ENCODE measurements around the gene FAM117A. TPM values are rescaled to one million over a fixed set of nuclear protein-coding genes. Genes with fewer than 3 reads are reported as not detected.

FAM117A gene
- total RNA-seq, 5 donors from 2014 or later (not counting 1 experiment from before 2014, with no cell fraction given): 71.9 to 105 (median 99.1) TPM

DNA sequence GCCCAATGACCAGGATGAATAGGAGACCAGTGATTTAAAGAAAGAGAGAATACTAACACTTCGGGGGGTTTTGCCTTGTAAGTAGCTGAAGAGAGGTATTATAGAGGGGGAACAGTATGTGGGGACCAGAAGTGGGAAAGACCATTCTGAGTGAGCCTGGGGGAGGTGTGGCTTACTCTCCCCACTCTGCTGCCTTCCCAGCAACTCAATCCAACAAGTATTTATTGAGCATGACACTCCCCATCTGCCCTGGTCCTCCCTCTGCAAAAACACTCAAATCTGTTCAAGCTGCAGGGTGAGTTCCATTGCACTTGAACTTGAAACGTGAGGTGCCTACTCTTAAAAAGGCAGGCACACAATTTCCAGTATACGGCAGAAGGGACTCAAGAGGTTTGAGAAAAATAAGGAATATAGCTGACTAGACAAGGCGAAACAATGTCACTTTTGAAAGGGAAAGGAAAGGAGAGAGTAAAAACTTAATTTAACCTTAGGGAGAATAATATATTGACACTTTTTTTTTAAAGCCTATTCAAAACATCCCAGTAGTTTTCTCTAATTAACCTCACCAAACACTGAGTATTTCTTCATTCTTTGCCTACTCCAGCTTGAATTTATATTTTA is 8.2 kb downstream of the FAM117A start:
- no CpG with 5 or more reads among the region's 4 CpGs for WGBS (ENCODE audit: insufficient coverage)

DNA sequence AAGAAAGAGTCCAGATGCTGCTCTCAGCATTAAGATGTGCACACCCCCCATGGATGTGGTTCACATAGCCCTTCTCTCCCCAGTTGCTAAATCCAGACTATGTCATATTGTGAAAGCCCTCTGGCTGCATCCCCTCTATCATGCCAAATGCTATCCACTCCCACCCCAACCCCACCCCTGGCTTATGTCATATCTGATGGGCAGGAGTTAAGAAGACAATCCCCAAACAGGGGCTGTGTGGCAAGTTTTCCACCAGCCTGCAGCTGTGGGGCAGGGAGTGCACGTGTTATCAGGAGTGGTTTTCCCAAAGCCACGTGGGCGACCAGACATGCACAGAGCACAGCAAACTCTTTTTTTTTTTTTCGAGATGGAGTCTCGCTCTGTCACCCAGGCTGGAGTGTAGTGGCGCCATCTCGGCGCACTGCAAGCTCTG is 10.0 kb downstream of the FAM117A start:
- Histone ChIP-seq H3K9me3 (no peaks in the 10 kb centered on the region), H3K4me1 (ENCODE audit: control insufficient read depth in 1 of 2, extremely low read depth in 1 of 2, insufficient read depth in 2 of 2, low read length in 2 of 2) (peaks cover 25 to 86% of the 10 kb centered on the region in 2 experiments), H3K27me3 (replicated peaks in 1 of 2; ENCODE audit: control insufficient read depth in 2 of 2, extremely low read depth in 1 of 2, insufficient read depth in 2 of 2, low read length in 1 of 2) (no peaks in the 10 kb centered on the region), H3K4me3 (ENCODE audit: control insufficient read depth in 1 of 2, extremely low read depth in 1 of 2, low read length in 1 of 2) (no peak overlapping the region), H3K36me3 (ENCODE audit: control insufficient read depth in 2 of 2, extremely low read depth in 1 of 2, insufficient read depth in 1 of 2, low read length in 1 of 2) (peaks cover 0 to 23% of the 10 kb centered on the region in 2 donors), H3K27ac (ENCODE audit: low read length) (peak overlapping the region; percentile 24)
- POLR2A ChIA-PET: interaction anchor here in 1 of 2 donors (0.9 kb wide), 1 partner anchor 10 kb away, joined by 3 read pairs; no protein-coding TSS in a partner anchor
- peak overlapping the region in 2 of 3 donors; percentile 6 to 27 for H3K4me3 Mint-ChIP-seq
- peaks cover 32% of the 10 kb centered on the region for H3K36me3 Mint-ChIP-seq
- no peaks in the 10 kb centered on the region for H3K9me3 Mint-ChIP-seq
- peak overlapping the region; percentile 86 to 96 for H3K27ac Mint-ChIP-seq
- H3K27me3 Mint-ChIP-seq: no peaks in the 10 kb centered on the region
- ATAC-seq (replicated peaks in 1 of 4) (no peak), DNase-seq (no peak)
- peaks cover 62 to 84% (median 81%) of the 10 kb centered on the region in 3 donors for H3K4me1 Mint-ChIP-seq
- CTCF ChIA-PET: interaction anchor here in 1 of 2 donors (1.6 kb wide), 1 partner anchor 10 kb away, joined by 4 read pairs; the partner anchor contains the start of gene FAM117A
- WGBS (ENCODE audit: insufficient coverage): 70% methylated on average over 5 of the region's 8 CpGs

More for the DNA sequence above, 8.2 kb downstream of the FAM117A start:
- H3K27me3 ChIP-seq (replicated peaks in 1 of 2; ENCODE audit: control insufficient read depth in 2 of 2, extremely low read depth in 1 of 2, insufficient read depth in 2 of 2, low read length in 1 of 2): no peaks in the 10 kb centered on the region
- Mint-ChIP-seq H3K4me1 (peaks cover 77 to 84% (median 82%) of the 10 kb centered on the region in 3 donors), H3K4me3 (peak overlapping the region in 1 of 3 donors; percentile 52), H3K27me3 (no peaks in the 10 kb centered on the region), H3K9me3 (no peaks in the 10 kb centered on the region), H3K27ac (peak overlapping the region; percentile 80 to 96), H3K36me3 (peaks cover 37% of the 10 kb centered on the region)
- ChIA-PET CTCF (interaction anchor here in 1 of 2 donors (1.2 kb wide), 1 partner anchor 14 kb away, joined by 3 read pairs; no protein-coding TSS in a partner anchor), POLR2A (interaction anchor here (0.6 kb wide), 4 partner anchors 16 to 70 kb away, joined by 3 to 4 read pairs (median 3); partner anchors contain the start of gene KAT7 (in 1 of the 2))
- DNase-seq (no peak), ATAC-seq (replicated peaks in 1 of 4) (no peak)
- H3K4me3 ChIP-seq (ENCODE audit: control insufficient read depth in 1 of 2, extremely low read depth in 1 of 2, low read length in 1 of 2): no peak overlapping the region
- H3K9me3 ChIP-seq: no peaks in the 10 kb centered on the region
- H3K4me1 ChIP-seq (ENCODE audit: control insufficient read depth in 1 of 2, extremely low read depth in 1 of 2, insufficient read depth in 2 of 2, low read length in 2 of 2): peaks cover 22 to 85% of the 10 kb centered on the region in 2 experiments
- H3K36me3 ChIP-seq (ENCODE audit: control insufficient read depth in 2 of 2, extremely low read depth in 1 of 2, insufficient read depth in 1 of 2, low read length in 1 of 2): peaks cover 0 to 32% of the 10 kb centered on the region in 2 donors
- H3K27ac ChIP-seq (ENCODE audit: low read length): peak overlapping the region; percentile 48

DNA sequence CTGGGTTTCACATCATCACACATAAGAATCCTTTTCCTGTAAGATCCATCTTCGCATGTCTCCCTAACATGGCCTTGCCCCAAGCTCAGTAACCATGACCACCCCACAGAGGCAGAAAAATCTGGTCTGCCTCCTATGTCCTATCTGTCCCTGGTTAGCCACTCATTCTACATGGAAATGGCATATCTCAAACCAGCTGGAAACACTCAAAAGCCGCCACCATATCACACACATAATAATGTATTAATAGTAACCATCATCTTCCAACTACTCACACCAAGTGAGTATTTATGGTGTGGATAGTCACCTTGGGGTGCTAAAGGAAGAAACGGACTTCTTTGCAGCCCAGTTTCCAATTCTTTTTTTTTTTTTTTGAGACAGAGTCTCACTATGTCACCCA is 11.4 kb downstream of the FAM117A start:
- Histone ChIP-seq H3K36me3 (ENCODE audit: control insufficient read depth in 2 of 2, extremely low read depth in 1 of 2, insufficient read depth in 1 of 2, low read length in 1 of 2) (peaks cover 0 to 18% of the 10 kb centered on the region in 2 donors), H3K9me3 (no peaks in the 10 kb centered on the region), H3K4me1 (ENCODE audit: control insufficient read depth in 1 of 2, extremely low read depth in 1 of 2, insufficient read depth in 2 of 2, low read length in 2 of 2) (peaks cover 37 to 90% of the 10 kb centered on the region in 2 experiments), H3K27me3 (replicated peaks in 1 of 2; ENCODE audit: control insufficient read depth in 2 of 2, extremely low read depth in 1 of 2, insufficient read depth in 2 of 2, low read length in 1 of 2) (no peaks in the 10 kb centered on the region), H3K27ac (ENCODE audit: low read length) (peak overlapping the region; percentile 39), H3K4me3 (ENCODE audit: control insufficient read depth in 1 of 2, extremely low read depth in 1 of 2, low read length in 1 of 2) (no peak overlapping the region)
- H3K36me3 Mint-ChIP-seq: peaks cover 36% of the 10 kb centered on the region
- CTCF ChIA-PET: interaction anchor here (0.5 to 1.6 kb wide), 4 partner anchors 12 to 113 kb away, joined by 3 to 5 read pairs (median 4); partner anchors contain the start of gene FAM117A (in 1 of the 2)
- H3K27ac Mint-ChIP-seq: peak overlapping the region; percentile 86 to 96
- no peaks in the 10 kb centered on the region for H3K27me3 Mint-ChIP-seq
- DNase-seq (no peak), ATAC-seq (replicated peaks in 1 of 4) (no peak)
- 92% methylated on average over 1 of the region's 3 CpGs for WGBS (ENCODE audit: insufficient coverage)
- POLR2A ChIA-PET: interaction anchor here (0.5 to 1.0 kb wide), 9 partner anchors 9 to 1413 kb away, joined by 3 to 7 read pairs (median 4); no protein-coding TSS in a partner anchor
- no peaks in the 10 kb centered on the region for H3K9me3 Mint-ChIP-seq
- peaks cover 66 to 87% (median 85%) of the 10 kb centered on the region in 3 donors for H3K4me1 Mint-ChIP-seq
- H3K4me3 Mint-ChIP-seq: no peak overlapping the region

DNA sequence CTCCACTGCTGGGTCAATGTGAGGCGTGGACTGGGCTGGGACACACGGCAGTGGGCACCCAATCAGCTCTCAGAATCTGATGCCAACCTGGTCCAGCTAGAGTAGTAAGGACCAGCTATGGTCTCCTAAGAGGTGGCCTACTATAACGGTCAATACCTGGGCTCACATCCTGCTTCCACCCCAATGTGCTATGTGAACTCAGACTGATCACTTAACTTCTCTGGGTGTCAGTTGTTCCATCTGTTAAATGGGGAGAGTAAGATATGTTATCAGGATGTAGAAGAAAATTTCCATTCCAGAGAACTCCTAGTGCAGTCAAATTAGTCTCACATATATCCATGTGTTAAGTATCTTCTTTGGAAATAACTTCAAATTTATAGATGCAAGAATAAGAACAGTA is 14.2 kb downstream of the FAM117A start:
- H3K27ac ChIP-seq (ENCODE audit: low read length): peak overlapping the region; percentile 97
- peaks cover 67 to 89% (median 88%) of the 10 kb centered on the region in 3 donors for H3K4me1 Mint-ChIP-seq
- H3K36me3 ChIP-seq (ENCODE audit: control insufficient read depth in 2 of 2, extremely low read depth in 1 of 2, insufficient read depth in 1 of 2, low read length in 1 of 2): peaks cover 0 to 4% of the 10 kb centered on the region in 2 donors
- ChIA-PET POLR2A (interaction anchor here in 1 of 2 donors (2.0 to 3.7 kb wide), 2 partner anchors 13 to 34 kb away, joined by 12 to 117 read pairs; partner anchors contain the start of gene FAM117A), CTCF (interaction anchor here in 1 of 2 donors (0.7 to 2.0 kb wide), 3 partner anchors 14 to 38 kb away, joined by 5 to 10 read pairs (median 6); partner anchors contain the start of gene FAM117A)
- no peaks in the 10 kb centered on the region for H3K9me3 ChIP-seq
- no peak for ATAC-seq (replicated peaks in 1 of 4)
- H3K4me3 ChIP-seq (ENCODE audit: control insufficient read depth in 1 of 2, extremely low read depth in 1 of 2, low read length in 1 of 2): no peak overlapping the region
- peak overlapping the region; percentile 96 to 98 for H3K27ac Mint-ChIP-seq
- peak overlapping the region in 1 of 3 donors; percentile 10 for H3K4me3 Mint-ChIP-seq
- 100% methylated on average over 2 of the region's 3 CpGs for WGBS (ENCODE audit: insufficient coverage)
- peaks cover 47 to 89% of the 10 kb centered on the region in 2 experiments for H3K4me1 ChIP-seq (ENCODE audit: control insufficient read depth in 1 of 2, extremely low read depth in 1 of 2, insufficient read depth in 2 of 2, low read length in 2 of 2)
- peaks cover 33% of the 10 kb centered on the region for H3K36me3 Mint-ChIP-seq
- DNase-seq: no peak
- H3K9me3 Mint-ChIP-seq: peaks cover 0 to 3% (median 0%) of the 10 kb centered on the region in 3 donors
- H3K27me3 Mint-ChIP-seq: no peaks in the 10 kb centered on the region
- H3K27me3 ChIP-seq (replicated peaks in 1 of 2; ENCODE audit: control insufficient read depth in 2 of 2, extremely low read depth in 1 of 2, insufficient read depth in 2 of 2, low read length in 1 of 2): no peaks in the 10 kb centered on the region

DNA sequence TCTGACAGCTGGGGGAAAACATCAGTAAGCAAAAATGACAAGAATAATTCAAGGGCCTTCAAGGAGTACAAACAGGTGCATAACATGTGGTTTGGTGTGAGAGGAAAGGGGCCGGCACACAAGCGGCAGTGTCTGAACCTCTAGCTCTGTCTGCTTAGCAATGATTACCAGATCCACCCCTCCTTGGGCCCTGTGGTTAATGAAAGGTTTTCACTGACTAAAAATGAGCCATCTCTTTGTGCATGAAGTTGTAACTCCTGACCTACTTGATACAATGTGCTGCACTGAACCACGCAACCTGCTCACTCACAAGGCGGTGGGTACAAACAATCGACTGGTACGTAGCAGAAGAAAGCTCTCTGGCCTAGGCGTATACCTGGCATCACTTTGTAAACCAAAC is 15.1 kb downstream of the FAM117A start:
- Histone ChIP-seq H3K27me3 (replicated peaks in 1 of 2; ENCODE audit: control insufficient read depth in 2 of 2, extremely low read depth in 1 of 2, insufficient read depth in 2 of 2, low read length in 1 of 2) (no peaks in the 10 kb centered on the region), H3K9me3 (no peaks in the 10 kb centered on the region), H3K4me3 (ENCODE audit: control insufficient read depth in 1 of 2, extremely low read depth in 1 of 2, low read length in 1 of 2) (no peak overlapping the region), H3K4me1 (ENCODE audit: control insufficient read depth in 1 of 2, extremely low read depth in 1 of 2, insufficient read depth in 2 of 2, low read length in 2 of 2) (peaks cover 53 to 89% of the 10 kb centered on the region in 2 experiments), H3K36me3 (ENCODE audit: control insufficient read depth in 2 of 2, extremely low read depth in 1 of 2, insufficient read depth in 1 of 2, low read length in 1 of 2) (peaks cover 0 to 4% of the 10 kb centered on the region in 2 donors), H3K27ac (ENCODE audit: low read length) (peak overlapping the region; percentile 97)
- Mint-ChIP-seq H3K27ac (peak overlapping the region; percentile 96 to 98), H3K4me3 (peak overlapping the region; percentile 50 to 64 (median 63)), H3K4me1 (peaks cover 62 to 90% (median 89%) of the 10 kb centered on the region in 3 donors), H3K9me3 (peaks cover 0 to 3% (median 0%) of the 10 kb centered on the region in 3 donors), H3K36me3 (peaks cover 33% of the 10 kb centered on the region), H3K27me3 (no peaks in the 10 kb centered on the region)
- ChIA-PET POLR2A (interaction anchor here (0.5 to 3.7 kb wide), 11 partner anchors 8 to 400 kb away, joined by 3 to 117 read pairs (median 5); partner anchors contain the start of genes FAM117A (in 2 of the 2) and KAT7 (in 1 of the 2)), CTCF (interaction anchor here (0.6 to 3.1 kb wide), 9 partner anchors 9 to 40 kb away, joined by 3 to 12 read pairs (median 4); partner anchors contain the start of genes FAM117A (in 1 of the 2) and SLC35B1 (in 1 of the 2))
- WGBS (ENCODE audit: insufficient coverage): 0% methylated on average over 1 of the region's 7 CpGs
- DNase-seq: peak in 34 of 35 experiments; percentile 19 to 78 (median 56)
- ATAC-seq (replicated peaks in 1 of 4): peak; percentile 70 to 78 (median 74)
